Endodermal cell (in vitro differentiated cells): ENCODE measurements around the gene NTRK2. TPM values are rescaled to one million over a fixed set of nuclear protein-coding genes. Genes with fewer than 3 reads are reported as not detected.
A peak's percentile ranks its signal among the peaks of the same experiment; 100 is the strongest.

Source experiments
- DNase-seq: peaks from one replicate; pipeline ENCODE4 v3.0.0-alpha.2; 2017
- H3K27ac ChIP-seq: 2 replicates; pipeline ENCODE4 v1.5.1; 2013; ENCODE audit warnings: mild to moderate bottlenecking, low read depth, low read length, moderate library complexity
- H3K27me3 ChIP-seq: 2 replicates; pipeline ENCODE4 v1.6.1; 2013; ENCODE audit warnings: mild to moderate bottlenecking, low read length, moderate library complexity; ENCODE audit not compliant: insufficient read depth, control insufficient read depth, poor library complexity, severe bottlenecking
- H3K36me3 ChIP-seq: 2 replicates; pipeline ENCODE4 v1.7.0; 2013; ENCODE audit warnings: mild to moderate bottlenecking, low read length, moderate library complexity; ENCODE audit not compliant: control insufficient read depth, insufficient read depth
- H3K4me1 ChIP-seq: one replicate; pipeline ENCODE4 v1.7.0; 2013; ENCODE audit warnings: low read length; ENCODE audit not compliant: control insufficient read depth, insufficient read depth
- H3K4me3 ChIP-seq: 2 replicates; pipeline ENCODE4 v1.5.1; 2013; ENCODE audit warnings: mild to moderate bottlenecking, low read length, moderate library complexity
- H3K9ac ChIP-seq: 2 replicates; pipeline ENCODE4 v1.6.1; 2013; ENCODE audit warnings: mild to moderate bottlenecking, low read length, moderate library complexity; ENCODE audit not compliant: poor library complexity, severe bottlenecking; ENCODE audit errors: extremely low read depth
- H3K9me3 ChIP-seq: 2 replicates; pipeline ENCODE4 v1.6.1; 2013; ENCODE audit warnings: mild to moderate bottlenecking, low read length, moderate library complexity; ENCODE audit not compliant: control insufficient read depth
- H3K27ac Mint-ChIP-seq: 2 replicates; pipeline ENCODE4 v1.8.0; 2020; ENCODE audit warnings: mixed read lengths
- H3K27me3 Mint-ChIP-seq: 2 replicates; pipeline ENCODE4 v1.8.0; 2021; ENCODE audit warnings: mild to moderate bottlenecking, mixed read lengths; ENCODE audit not compliant: insufficient read depth
- H3K36me3 Mint-ChIP-seq: 2 replicates; pipeline ENCODE4 v1.8.0; 2020; ENCODE audit warnings: low read depth, mixed read lengths
- H3K4me1 Mint-ChIP-seq: 2 replicates; pipeline ENCODE4 v1.8.0; 2020; ENCODE audit warnings: mixed read lengths
- H3K4me3 Mint-ChIP-seq: 2 replicates; pipeline ENCODE4 v1.8.0; 2020; ENCODE audit warnings: mild to moderate bottlenecking, moderate library complexity, mixed read lengths
- H3K9me3 Mint-ChIP-seq: 2 replicates; pipeline ENCODE4 v1.8.0; 2020; ENCODE audit warnings: mild to moderate bottlenecking, mixed read lengths
- WGBS, 2 experiments: methylation state at CpG; one replicate each; pipeline versions ENCODE4 v1.1.5 to v1.1.7; 2013; ENCODE audit warnings: missing lambda C conversion rate in 2 of 2, mixed read lengths in 1 of 2; ENCODE audit not compliant: insufficient coverage in 1 of 2, insufficient read length in 1 of 2; 5-methylcytosine and 5-hydroxymethylcytosine counted together
- total RNA-seq, 2 donors: library from RNA; stranded (reverse); fragmentation: NEBNext Ultra II Directional in 1 of 2; extraction: Animal tissue kit (Norgen Biotek cat#: 25700) in 1 of 2; gene quantifications; 2 replicates in 1 of 2; 3 replicates in 1 of 2; pipeline ENCODE4 v1.2.1, GENCODE V29; 2021
- TF ChIP-seq, protein P1 (sequence below): fragments of 200-600 bp; sonication (generic); conservative IDR thresholded peaks from 2 replicates; pipeline ENCODE4 v1.5.0; 2021; ENCODE audit warnings: antibody characterized with exemption, mild to moderate bottlenecking

The NTRK2 gene
- total RNA-seq, 2 donors from 2014 or later = 0.09 to 0.18 TPM

DNA sequence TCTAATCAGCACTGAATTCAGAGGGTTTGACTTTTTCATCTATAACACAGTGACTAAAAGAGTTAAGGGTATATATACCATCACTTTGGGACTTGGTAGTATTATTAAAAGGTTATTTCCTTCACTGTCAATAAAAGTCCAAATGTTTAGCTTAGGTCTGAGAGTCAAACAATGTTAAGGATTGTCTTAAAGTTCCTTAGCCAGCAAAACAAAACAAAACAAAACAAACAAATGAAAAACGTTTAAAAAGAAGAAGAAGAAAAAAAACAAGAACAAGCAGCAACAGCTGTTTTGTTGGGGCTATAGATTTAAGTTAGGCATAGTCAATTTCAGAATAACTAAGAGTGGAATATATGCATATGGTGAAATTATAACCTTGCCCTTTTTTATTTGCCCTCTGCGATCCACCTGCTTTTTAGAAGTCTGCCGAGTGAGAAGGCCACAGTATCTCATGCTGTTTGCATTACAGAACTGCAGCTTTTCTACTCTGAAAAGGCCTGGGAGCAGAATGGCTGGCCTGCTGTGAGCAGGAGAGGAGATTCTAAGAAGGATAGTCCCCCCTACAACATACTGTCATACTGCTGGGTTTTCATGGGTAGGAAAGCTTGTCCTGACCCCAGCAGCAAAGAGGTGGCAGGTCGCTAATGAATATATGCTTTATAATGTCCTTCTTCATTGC lies 141.7 kb downstream of the NTRK2 start:
- H3K4me3 ChIP-seq = no peak overlapping the region
- H3K4me3 Mint-ChIP-seq = no peak overlapping the region
- no peaks in the 10 kb centered on the region for H3K9me3 ChIP-seq
- H3K4me1 Mint-ChIP-seq = no peaks in the 10 kb centered on the region
- peak overlapping the region; percentile 69 for H3K27ac ChIP-seq
- DNase-seq = no peak
- no peaks in the 10 kb centered on the region for H3K4me1 ChIP-seq
- H3K27me3 Mint-ChIP-seq = peaks cover under 1% of the 10 kb centered on the region
- no peaks in the 10 kb centered on the region for H3K36me3 ChIP-seq
- H3K27me3 ChIP-seq = no peaks in the 10 kb centered on the region
- H3K9ac ChIP-seq = no peak overlapping the region
- no peaks in the 10 kb centered on the region for H3K36me3 Mint-ChIP-seq
- TF ChIP-seq, protein P1, sequence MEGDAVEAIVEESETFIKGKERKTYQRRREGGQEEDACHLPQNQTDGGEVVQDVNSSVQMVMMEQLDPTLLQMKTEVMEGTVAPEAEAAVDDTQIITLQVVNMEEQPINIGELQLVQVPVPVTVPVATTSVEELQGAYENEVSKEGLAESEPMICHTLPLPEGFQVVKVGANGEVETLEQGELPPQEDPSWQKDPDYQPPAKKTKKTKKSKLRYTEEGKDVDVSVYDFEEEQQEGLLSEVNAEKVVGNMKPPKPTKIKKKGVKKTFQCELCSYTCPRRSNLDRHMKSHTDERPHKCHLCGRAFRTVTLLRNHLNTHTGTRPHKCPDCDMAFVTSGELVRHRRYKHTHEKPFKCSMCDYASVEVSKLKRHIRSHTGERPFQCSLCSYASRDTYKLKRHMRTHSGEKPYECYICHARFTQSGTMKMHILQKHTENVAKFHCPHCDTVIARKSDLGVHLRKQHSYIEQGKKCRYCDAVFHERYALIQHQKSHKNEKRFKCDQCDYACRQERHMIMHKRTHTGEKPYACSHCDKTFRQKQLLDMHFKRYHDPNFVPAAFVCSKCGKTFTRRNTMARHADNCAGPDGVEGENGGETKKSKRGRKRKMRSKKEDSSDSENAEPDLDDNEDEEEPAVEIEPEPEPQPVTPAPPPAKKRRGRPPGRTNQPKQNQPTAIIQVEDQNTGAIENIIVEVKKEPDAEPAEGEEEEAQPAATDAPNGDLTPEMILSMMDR = no peak
- no peak overlapping the region for H3K27ac Mint-ChIP-seq
- WGBS, 2 experiments = 49 to 50% methylated on average over 1 to 4 of the region's 4 CpGs
- H3K9me3 Mint-ChIP-seq = no peaks in the 10 kb centered on the region

DNA sequence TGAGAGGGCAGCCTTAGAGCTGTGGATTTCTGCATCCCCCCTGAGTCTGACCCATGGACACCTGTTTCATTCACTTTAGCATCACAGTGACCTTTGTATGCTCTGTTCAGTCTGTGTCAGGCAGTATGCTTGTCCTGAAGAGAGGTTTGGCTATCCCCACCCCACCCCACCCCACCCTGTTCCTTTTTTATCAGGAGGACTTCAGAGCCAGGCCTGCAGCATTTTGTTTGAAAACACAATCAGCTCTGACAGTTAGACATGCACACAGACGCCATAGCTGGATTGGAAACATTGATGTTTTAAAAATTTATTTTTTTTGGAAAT lies 142.2 kb downstream of the NTRK2 start:
- no peak for DNase-seq
- Mint-ChIP-seq H3K4me1 (no peaks in the 10 kb centered on the region), H3K36me3 (no peaks in the 10 kb centered on the region), H3K27ac (no peak overlapping the region), H3K9me3 (no peaks in the 10 kb centered on the region), H3K4me3 (no peak overlapping the region), H3K27me3 (no peaks in the 10 kb centered on the region)
- Histone ChIP-seq H3K27ac (no peak overlapping the region), H3K9me3 (no peaks in the 10 kb centered on the region), H3K9ac (no peak overlapping the region), H3K4me3 (no peak overlapping the region), H3K27me3 (no peaks in the 10 kb centered on the region), H3K36me3 (no peaks in the 10 kb centered on the region), H3K4me1 (no peaks in the 10 kb centered on the region)
- TF ChIP-seq, protein P1 = no peak
- 100% methylated on average over 1 of the region's 1 CpG for WGBS, 2 experiments

DNA sequence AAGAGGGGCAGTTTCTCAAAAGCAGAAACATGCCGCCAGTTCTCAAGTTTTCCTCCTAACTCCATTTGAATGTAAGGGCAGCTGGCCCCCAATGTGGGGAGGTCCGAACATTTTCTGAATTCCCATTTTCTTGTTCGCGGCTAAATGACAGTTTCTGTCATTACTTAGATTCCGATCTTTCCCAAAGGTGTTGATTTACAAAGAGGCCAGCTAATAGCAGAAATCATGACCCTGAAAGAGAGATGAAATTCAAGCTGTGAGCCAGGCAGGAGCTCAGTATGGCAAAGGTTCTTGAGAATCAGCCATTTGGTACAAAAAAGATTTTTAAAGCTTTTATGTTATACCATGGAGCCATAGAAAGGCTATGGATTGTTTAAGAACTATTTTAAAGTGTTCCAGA lies 142.8 kb downstream of the NTRK2 start:
- Histone ChIP-seq H3K36me3 (no peaks in the 10 kb centered on the region), H3K27me3 (no peaks in the 10 kb centered on the region), H3K4me3 (no peak overlapping the region), H3K4me1 (no peaks in the 10 kb centered on the region), H3K27ac (no peak overlapping the region), H3K9me3 (no peaks in the 10 kb centered on the region), H3K9ac (no peak overlapping the region)
- Mint-ChIP-seq H3K36me3 (no peaks in the 10 kb centered on the region), H3K27me3 (no peaks in the 10 kb centered on the region), H3K27ac (no peak overlapping the region), H3K4me3 (no peak overlapping the region), H3K4me1 (no peaks in the 10 kb centered on the region), H3K9me3 (no peaks in the 10 kb centered on the region)
- TF ChIP-seq, protein P1 = no peak
- no peak for DNase-seq
- WGBS, 2 experiments = 53 to 76% methylated on average over 5 of the region's 5 CpGs
